CD4-positive, CD25-positive, alpha-beta regulatory T cell (primary cell): ENCODE results near the gene RPS29. TPM values are rescaled to one million over a fixed set of nuclear protein-coding genes. Genes with fewer than 3 reads are reported as not detected.
A peak's percentile ranks its signal among the peaks of the same experiment; 100 is the strongest.
"Not testable (repeated sequence)": the region's sequence is repeated elsewhere in the genome, so short reads cannot be mapped to it uniquely, and the experiment has no call there.

Experiments used
- ATAC-seq, 2 donors: fragments of 150-1000 bp; cut with Tn5 transposase; one replicate each; pipeline ENCODE4 v1.10.0; 2021; ENCODE audit warnings: low read depth in 2 of 2, moderate number of reproducible peaks in 2 of 2, moderate library complexity in 1 of 2
- DNase-seq, 3 donors: peaks; one replicate each; pipeline versions ENCODE4 v3.0.0 to v3.0.0-alpha.2; 2012 to 2022; ENCODE audit warnings: mixed read lengths in 1 of 3
- H3K27ac ChIP-seq: one replicate; pipeline ENCODE4 v1.7.0; 2013; ENCODE audit warnings: mild to moderate bottlenecking, low read length; ENCODE audit not compliant: insufficient read depth, poor library complexity, severe bottlenecking
- H3K27me3 ChIP-seq: one replicate; pipeline ENCODE4 v1.7.0; 2013; ENCODE audit warnings: low read length; ENCODE audit not compliant: control insufficient read depth, insufficient read depth
- H3K36me3 ChIP-seq: one replicate; pipeline ENCODE4 v1.7.0; 2013; ENCODE audit warnings: mild to moderate bottlenecking, low read length, moderate library complexity; ENCODE audit not compliant: control insufficient read depth, insufficient read depth
- H3K4me1 ChIP-seq: 2 replicates; pipeline ENCODE4 v1.7.0; 2013; ENCODE audit warnings: mild to moderate bottlenecking, low read length; ENCODE audit not compliant: insufficient read depth, control insufficient read depth, poor library complexity, severe bottlenecking
- H3K4me3 ChIP-seq: one replicate; pipeline ENCODE4 v1.7.0; 2013; ENCODE audit warnings: low read depth, mild to moderate bottlenecking, low read length, moderate library complexity
- H3K9me3 ChIP-seq, 2 experiments: 1 replicate in 1 of 2; 2 replicates in 1 of 2; pipeline ENCODE4 v1.7.0; 2013; ENCODE audit warnings: low read length in 2 of 2, mild to moderate bottlenecking in 1 of 2, moderate library complexity in 1 of 2; ENCODE audit not compliant: control insufficient read depth in 2 of 2
- H3K27ac Mint-ChIP-seq, 3 donors: one replicate each; pipeline ENCODE4 v1.8.0; 2020 to 2022; ENCODE audit warnings: mild to moderate bottlenecking in 3 of 3, mixed read lengths in 3 of 3, moderate library complexity in 2 of 3
- H3K27me3 Mint-ChIP-seq: one replicate; pipeline ENCODE4 v1.8.0; 2022; ENCODE audit warnings: mild to moderate bottlenecking, mixed read lengths
- H3K36me3 Mint-ChIP-seq: one replicate; pipeline ENCODE4 v1.8.0; 2020; ENCODE audit warnings: mixed read lengths
- H3K4me1 Mint-ChIP-seq, 4 donors: one replicate each; pipeline ENCODE4 v1.8.0; 2020 to 2022; ENCODE audit warnings: mixed read lengths in 4 of 4, mild to moderate bottlenecking in 1 of 4
- H3K4me3 Mint-ChIP-seq, 4 donors: one replicate each; pipeline ENCODE4 v1.8.0; 2020 to 2022; ENCODE audit warnings: mild to moderate bottlenecking in 4 of 4, mixed read lengths in 4 of 4, moderate library complexity in 3 of 4
- H3K9me3 Mint-ChIP-seq, 7 donors: one replicate each; pipeline ENCODE4 v1.8.0; 2020 to 2022; ENCODE audit warnings: mixed read lengths in 7 of 7, mild to moderate bottlenecking in 3 of 7, moderate library complexity in 2 of 7
- polyA plus RNA-seq, 4 donors: library from polyadenylated mRNA; unstranded; fragments of 300-500 nt; fragmentation: Illumina TruSeq; gene quantifications; one replicate each; pipeline ENCODE4 v1.2.3, GENCODE V29; 2021
- total RNA-seq: library from RNA; stranded (reverse); gene quantifications from one replicate; pipeline ENCODE4 v1.2.3, GENCODE V29; 2022

RPS29 gene
- total and polyA plus RNA-seq, 5 donors from 2014 or later: 2,952 to 11,285 (median 8,310) TPM

DNA sequence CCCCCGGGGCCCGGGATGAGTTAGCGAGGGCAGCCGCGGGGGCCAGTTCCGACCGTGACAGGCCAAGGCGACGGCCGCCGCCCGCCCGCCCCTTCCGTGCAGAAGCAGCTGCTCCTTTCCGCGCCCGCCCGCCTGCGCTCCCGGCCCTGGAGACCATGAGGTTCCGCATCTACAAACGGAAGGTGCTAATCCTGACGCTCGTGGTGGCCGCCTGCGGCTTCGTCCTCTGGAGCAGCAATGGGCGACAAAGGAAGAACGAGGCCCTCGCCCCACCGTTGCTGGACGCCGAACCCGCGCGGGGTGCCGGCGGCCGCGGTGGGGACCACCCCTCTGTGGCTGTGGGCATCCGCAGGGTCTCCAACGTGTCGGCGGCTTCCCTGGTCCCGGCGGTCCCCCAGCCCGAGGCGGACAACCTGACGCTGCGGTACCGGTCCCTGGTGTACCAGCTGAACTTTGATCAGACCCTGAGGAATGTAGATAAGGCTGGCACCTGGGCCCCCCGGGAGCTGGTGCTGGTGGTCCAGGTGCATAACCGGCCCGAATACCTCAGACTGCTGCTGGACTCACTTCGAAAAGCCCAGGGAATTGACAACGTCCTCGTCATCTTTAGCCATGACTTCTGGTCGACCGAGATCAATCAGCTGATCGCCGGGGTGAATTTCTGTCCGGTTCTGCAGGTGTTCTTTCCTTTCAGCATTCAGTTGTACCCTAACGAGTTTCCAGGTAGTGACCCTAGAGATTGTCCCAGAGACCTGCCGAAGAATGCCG is 35.1 kb upstream of the RPS29 start:
- Histone ChIP-seq H3K36me3 (peaks cover 20% of the 10 kb centered on the region), H3K27ac (peak overlapping the region; percentile 99), H3K27me3 (no peaks in the 10 kb centered on the region), H3K9me3 (no peaks in the 10 kb centered on the region), H3K4me3 (peak overlapping the region; percentile 83), H3K4me1 (peaks cover 59% of the 10 kb centered on the region)
- DNase-seq (peak in 1 of 3 donors; percentile 85), ATAC-seq (peak; percentile 6 to 13)
- Mint-ChIP-seq H3K4me3 (peak overlapping the region; percentile 99 to 100 (median 99)), H3K9me3 (no peaks in the 10 kb centered on the region), H3K36me3 (peaks cover 13% of the 10 kb centered on the region), H3K27ac (peak overlapping the region; percentile 72 to 99 (median 99)), H3K27me3 (peaks cover 4% of the 10 kb centered on the region), H3K4me1 (peaks cover 35 to 73% (median 56%) of the 10 kb centered on the region in 4 donors)

DNA sequence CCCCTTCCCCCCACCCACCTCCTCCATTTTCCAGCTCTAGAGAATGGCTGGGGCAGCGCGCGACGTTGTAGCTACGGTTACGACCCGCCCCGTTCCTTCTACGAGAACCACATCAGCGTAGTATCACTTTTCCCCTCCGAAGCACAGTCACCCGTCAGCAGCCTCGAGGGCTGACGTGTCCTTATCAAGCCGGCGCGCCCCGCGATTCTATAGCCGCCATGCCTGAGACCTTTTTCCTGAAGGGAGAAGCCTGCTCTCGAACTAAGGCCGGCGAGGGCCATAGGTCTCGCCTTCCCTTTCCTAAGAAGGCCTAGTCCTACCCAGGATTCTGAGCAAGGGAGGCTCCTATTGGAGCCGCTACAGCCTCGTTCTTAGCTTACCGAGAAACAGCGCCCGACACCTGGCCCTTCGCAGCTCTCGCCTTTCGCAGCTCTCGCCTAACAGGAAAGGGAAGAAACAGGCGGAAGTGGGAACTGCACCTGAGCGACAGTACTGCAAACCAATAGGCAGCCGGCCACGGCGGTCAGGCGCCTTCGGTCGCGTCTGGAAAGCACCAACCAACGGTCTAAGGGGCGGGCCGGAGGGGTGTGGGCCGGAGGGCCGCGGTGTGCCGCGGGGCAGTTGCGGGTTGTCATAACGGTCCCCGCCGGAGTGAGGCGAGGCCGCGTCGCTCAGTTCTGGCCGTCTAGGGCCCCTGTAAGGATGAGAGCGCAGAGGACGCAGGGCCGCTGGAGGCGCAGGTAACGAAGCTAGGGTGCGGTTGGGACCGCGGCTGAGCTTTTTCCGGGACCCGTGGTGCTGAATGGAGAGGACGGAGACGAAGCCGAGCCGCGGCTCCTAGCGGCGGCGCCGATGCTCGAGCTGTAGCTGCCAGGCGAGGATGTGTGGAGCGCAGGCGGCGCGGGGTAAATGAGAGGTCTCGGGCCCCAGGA is 34.3 kb upstream of the RPS29 start, which contains the start of the genes MGAT2 and RPL36AL:
TSS of gene MGAT2 (plus strand) at position 618 of the 932 bp plus-strand sequence. CDS start 470 bp downstream, outside the sequence.
TSS of gene RPL36AL (minus strand) at position 445 of the 932 bp plus-strand sequence. CDS start 1,522 bp downstream, outside the sequence.
- H3K4me1 ChIP-seq: peaks cover 55% of the 10 kb centered on the region
- Mint-ChIP-seq H3K4me1 (peaks cover 35 to 73% (median 54%) of the 10 kb centered on the region in 4 donors), H3K36me3 (peaks cover 18% of the 10 kb centered on the region)

DNA sequence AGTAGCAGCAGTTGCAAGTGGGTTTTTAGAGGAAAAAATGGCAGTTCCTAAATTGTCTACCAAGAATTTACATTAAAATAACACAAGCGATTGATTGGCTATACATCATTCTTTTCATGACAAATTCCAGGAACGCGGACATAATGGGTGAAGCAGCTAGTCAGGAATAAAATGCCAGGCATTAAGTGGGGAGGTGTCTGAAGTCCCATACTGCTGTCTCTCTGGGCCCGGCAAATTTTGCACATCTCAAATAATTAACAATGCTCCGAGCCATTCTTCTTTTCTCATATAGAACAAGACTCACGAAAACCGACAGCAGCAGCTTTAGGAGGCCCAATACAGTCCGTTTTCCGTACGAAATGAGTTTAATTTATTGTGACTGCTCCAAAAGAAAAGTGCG is 33.5 kb upstream of the RPS29 start:
- Mint-ChIP-seq H3K9me3 (no peaks in the 10 kb centered on the region), H3K4me3 (peak overlapping the region; percentile 99 to 100 (median 99)), H3K27me3 (peaks cover 4% of the 10 kb centered on the region), H3K4me1 (peaks cover 31 to 72% (median 50%) of the 10 kb centered on the region in 4 donors), H3K36me3 (peaks cover 18% of the 10 kb centered on the region), H3K27ac (peak overlapping the region; percentile 99)
- H3K4me3 ChIP-seq: peak overlapping the region; percentile 93
- H3K9me3 ChIP-seq: no peaks in the 10 kb centered on the region
- peaks cover 16% of the 10 kb centered on the region for H3K36me3 ChIP-seq
- DNase-seq (no peak), ATAC-seq (no peak)
- H3K4me1 ChIP-seq: peaks cover 54% of the 10 kb centered on the region
- H3K27ac ChIP-seq: peak overlapping the region; percentile 99
- H3K27me3 ChIP-seq: no peaks in the 10 kb centered on the region

More for the DNA sequence above, 34.3 kb upstream of the RPS29 start, which contains the start of the genes MGAT2 and RPL36AL:
- Histone ChIP-seq H3K27me3 (no peaks in the 10 kb centered on the region), H3K36me3 (peaks cover 17% of the 10 kb centered on the region), H3K9me3 (no peaks in the 10 kb centered on the region), H3K27ac (peak within 1 kb of the TSS; percentile 99), H3K4me3 (peak within 1 kb of the TSS; percentile 93)
- Mint-ChIP-seq H3K27ac (peak within 1 kb of the TSS; percentile 99), H3K27me3 (peaks cover 4% of the 10 kb centered on the region), H3K9me3 (no peaks in the 10 kb centered on the region), H3K4me3 (peak within 1 kb of the TSS; percentile 99 to 100 (median 99))
- ATAC-seq (peak; percentile 89), DNase-seq (peak; percentile 91 to 97 (median 95))

DNA sequence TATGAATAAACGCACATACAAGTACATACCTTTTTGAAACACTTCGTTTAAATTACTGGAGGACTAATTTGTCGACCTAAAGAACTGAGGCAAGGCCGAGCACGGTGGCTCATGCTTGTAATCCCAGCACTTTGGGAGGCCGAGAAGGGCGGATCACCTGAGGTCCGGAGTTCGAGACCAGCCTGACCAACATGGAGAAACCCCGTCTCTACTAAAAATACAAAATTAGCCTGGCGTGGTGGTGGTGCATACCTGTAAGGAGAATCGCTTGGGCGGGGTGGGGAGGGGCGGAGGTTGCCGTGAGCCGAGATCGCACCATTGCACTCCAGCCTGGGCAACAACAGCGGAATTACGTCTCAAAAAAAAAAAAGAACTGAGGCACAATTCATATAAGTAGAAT is 33.1 kb upstream of the RPS29 start:
- ATAC-seq, DNase-seq, H3K9me3 Mint-ChIP-seq, H3K9me3 ChIP-seq, H3K27me3 ChIP-seq, H3K27me3 Mint-ChIP-seq: not testable (repeated sequence)
- H3K4me3 Mint-ChIP-seq: peak overlapping the region; percentile 99 to 100 (median 99)
- peaks cover 18% of the 10 kb centered on the region for H3K36me3 Mint-ChIP-seq
- peak overlapping the region; percentile 93 for H3K4me3 ChIP-seq
- H3K4me1 ChIP-seq: peaks cover 50% of the 10 kb centered on the region
- H3K36me3 ChIP-seq: peaks cover 16% of the 10 kb centered on the region
- peak overlapping the region; percentile 31 to 99 (median 32) for H3K27ac Mint-ChIP-seq
- peaks cover 29 to 72% (median 48%) of the 10 kb centered on the region in 4 donors for H3K4me1 Mint-ChIP-seq
- peak overlapping the region; percentile 99 for H3K27ac ChIP-seq

DNA sequence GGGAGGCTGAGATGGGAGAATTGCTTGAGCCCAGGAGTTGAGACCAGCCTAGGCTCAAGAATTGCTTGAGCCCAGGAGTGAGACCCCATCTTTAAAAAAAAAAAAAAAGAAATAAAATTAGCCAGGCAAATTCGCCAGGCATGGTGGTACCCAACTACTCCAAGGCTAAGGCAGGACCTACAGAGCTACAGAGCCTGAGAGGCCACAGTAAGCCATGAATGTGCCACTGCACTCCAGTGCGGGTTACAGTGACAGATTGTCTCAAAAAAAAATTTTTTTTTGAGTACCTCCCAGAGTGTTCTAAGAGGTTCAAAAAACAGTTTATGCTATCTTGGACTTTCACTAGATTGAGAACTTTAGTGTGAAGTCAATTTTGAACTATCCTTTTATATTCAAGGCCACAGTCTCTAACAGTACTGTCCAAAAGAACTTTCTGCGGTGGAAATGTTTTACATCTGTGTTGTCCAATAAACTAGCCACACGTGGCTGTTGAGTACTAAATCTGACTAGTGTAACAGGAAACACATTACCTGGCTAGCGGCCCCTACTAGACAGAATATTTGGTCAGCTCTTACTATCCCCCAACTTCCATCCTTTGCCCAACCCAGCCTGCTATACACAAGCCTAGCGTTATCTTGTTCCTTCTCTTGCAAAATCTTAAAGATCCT is 31.8 kb upstream of the RPS29 start:
- Histone ChIP-seq H3K4me3 (peak overlapping the region; percentile 2), H3K27ac (peak overlapping the region; percentile 57)
- peaks cover 18 to 61% (median 40%) of the 10 kb centered on the region in 4 donors for H3K4me1 Mint-ChIP-seq

DNA sequence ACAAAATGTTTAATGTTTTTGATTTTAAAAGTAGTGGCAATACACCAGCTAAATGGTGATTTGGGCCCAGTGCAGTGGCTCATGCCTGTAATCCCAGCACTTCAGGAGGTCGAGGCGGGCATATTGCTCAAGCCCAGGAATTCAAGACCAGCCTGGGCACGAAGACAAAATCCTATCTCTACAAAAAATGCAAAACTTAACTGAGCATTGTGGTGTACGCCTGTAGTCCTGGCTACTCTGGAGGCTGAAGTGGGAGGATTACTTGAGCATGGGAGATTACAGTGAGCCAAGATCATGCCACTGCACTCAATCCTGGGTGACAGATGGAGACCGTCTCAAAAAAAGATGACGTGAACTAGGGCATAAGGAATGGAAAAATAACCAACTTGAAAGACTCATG is 29.6 kb upstream of the RPS29 start:
- Mint-ChIP-seq H3K27me3 (peaks cover 4% of the 10 kb centered on the region), H3K27ac (peak overlapping the region in 2 of 3 donors; percentile 26 to 51), H3K4me1 (peaks cover 14 to 50% (median 26%) of the 10 kb centered on the region in 4 donors), H3K4me3 (peak overlapping the region in 1 of 4 donors; percentile 80), H3K9me3 (no peaks in the 10 kb centered on the region), H3K36me3 (peaks cover 18% of the 10 kb centered on the region)
- H3K36me3 ChIP-seq: peaks cover 16% of the 10 kb centered on the region
- no peak overlapping the region for H3K4me3 ChIP-seq
- ATAC-seq (no peak), DNase-seq (no peak)
- H3K27ac ChIP-seq: no peak overlapping the region
- H3K4me1 ChIP-seq: peaks cover 19% of the 10 kb centered on the region
- H3K27me3 ChIP-seq: no peaks in the 10 kb centered on the region
- no peaks in the 10 kb centered on the region for H3K9me3 ChIP-seq

More for the DNA sequence above, 31.8 kb upstream of the RPS29 start:
- Histone ChIP-seq H3K27me3 (no peaks in the 10 kb centered on the region), H3K9me3 (no peaks in the 10 kb centered on the region), H3K36me3 (peaks cover 16% of the 10 kb centered on the region), H3K4me1 (peaks cover 37% of the 10 kb centered on the region)
- H3K36me3 Mint-ChIP-seq: peaks cover 18% of the 10 kb centered on the region
- H3K4me3 Mint-ChIP-seq: peak overlapping the region; percentile 56 to 100 (median 99)
- H3K9me3 Mint-ChIP-seq: no peaks in the 10 kb centered on the region
- no peak for DNase-seq
- H3K27me3 Mint-ChIP-seq: peaks cover 4% of the 10 kb centered on the region
- peak overlapping the region; percentile 23 to 99 (median 35) for H3K27ac Mint-ChIP-seq
- no peak for ATAC-seq

DNA sequence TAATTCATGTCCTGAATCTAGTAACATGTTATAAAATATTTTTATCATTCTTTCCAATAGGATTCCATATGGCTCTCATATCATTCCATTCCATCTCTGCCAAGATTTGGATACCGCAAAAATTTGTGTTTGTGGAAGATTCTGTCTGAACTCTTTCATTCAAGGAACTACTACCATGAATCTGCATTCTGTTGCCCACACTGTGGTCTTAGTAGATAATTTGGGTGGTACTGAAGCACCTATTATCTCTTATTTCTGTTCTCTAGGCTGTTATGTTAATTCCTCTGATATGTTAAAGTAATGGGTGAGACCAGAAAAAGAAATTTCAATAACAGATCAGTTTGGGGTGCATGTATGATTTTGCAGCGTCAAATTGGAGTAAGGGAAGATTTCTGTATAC is 28.0 kb upstream of the RPS29 start:
- Mint-ChIP-seq H3K27ac (no peak overlapping the region), H3K36me3 (peaks cover 18% of the 10 kb centered on the region)

More for the DNA sequence above, 28.0 kb upstream of the RPS29 start:
- no peak overlapping the region for H3K27ac ChIP-seq
- H3K36me3 ChIP-seq: peaks cover 16% of the 10 kb centered on the region
- no peaks in the 10 kb centered on the region for H3K9me3 Mint-ChIP-seq
- peaks cover 15% of the 10 kb centered on the region for H3K4me1 ChIP-seq
- no peaks in the 10 kb centered on the region for H3K9me3 ChIP-seq
- H3K4me1 Mint-ChIP-seq: peaks cover 14 to 36% (median 22%) of the 10 kb centered on the region in 4 donors
- DNase-seq (no peak), ATAC-seq (no peak)
- no peaks in the 10 kb centered on the region for H3K27me3 Mint-ChIP-seq
- no peak overlapping the region for H3K4me3 ChIP-seq
- H3K4me3 Mint-ChIP-seq: no peak overlapping the region
- no peaks in the 10 kb centered on the region for H3K27me3 ChIP-seq
